Limb (tissue), 2 donors: ENCODE measurements around the gene INSYN2B.
"Not testable (repeated sequence)": the region's sequence is repeated elsewhere in the genome, so short reads cannot be mapped to it uniquely, and the experiment has no call there.

ENCODE experiments used
- DNase-seq, 2 donors: peaks; one replicate each; pipeline ENCODE4 v3.0.0-alpha.2; 2016; ENCODE audit errors: extremely low spot score in 2 of 2

INSYN2B gene

GRCh38 chr5:169851321-169851850 lies 128.9 kb downstream of the INSYN2B start:
- DNase-seq = no peak

GRCh38 chr5:169850409-169850808 lies 129.9 kb downstream of the INSYN2B start:
- no peak for DNase-seq

GRCh38 chr5:169848792-169849191 lies 131.5 kb downstream of the INSYN2B start:
- no peak for DNase-seq

GRCh38 chr5:169848271-169848670 lies 132.0 kb downstream of the INSYN2B start:
- no peak for DNase-seq

GRCh38 chr5:169847519-169847918 lies 132.8 kb downstream of the INSYN2B start:
- no peak for DNase-seq

- DNase-seq = no peak
Measured at GRCh38 chr5:169842699-169843098, 137.6 kb downstream of the INSYN2B start.

- no peak for DNase-seq
Measured at GRCh38 chr5:169840405-169840804, 139.9 kb downstream of the INSYN2B start.

- DNase-seq = no peak
Measured at GRCh38 chr5:169838688-169839087, 141.6 kb downstream of the INSYN2B start.

- DNase-seq = no peak
Measured at GRCh38 chr5:169837686-169838085, 142.6 kb downstream of the INSYN2B start.

GRCh38 chr5:169836835-169837536 lies 143.3 kb downstream of the INSYN2B start:
- no peak for DNase-seq

- not testable (repeated sequence) for DNase-seq
Measured at GRCh38 chr5:169834540-169834939, 145.8 kb downstream of the INSYN2B start.

GRCh38 chr5:169833681-169834292 lies 146.5 kb downstream of the INSYN2B start:
- not testable (repeated sequence) for DNase-seq

GRCh38 chr5:169832845-169833244 lies 147.4 kb downstream of the INSYN2B start:
- DNase-seq = no peak

GRCh38 chr5:169832304-169832703 lies 148.0 kb downstream of the INSYN2B start:
- no peak for DNase-seq

GRCh38 chr5:169831331-169831730 lies 149.0 kb downstream of the INSYN2B start:
- DNase-seq = no peak

GRCh38 chr5:169828385-169828784 lies 151.9 kb downstream of the INSYN2B start:
- DNase-seq = no peak

- DNase-seq = no peak
Measured at GRCh38 chr5:169827769-169828168, 152.5 kb downstream of the INSYN2B start.

GRCh38 chr5:169826618-169827017 lies 153.7 kb downstream of the INSYN2B start:
- no peak for DNase-seq

- DNase-seq = no peak
Measured at GRCh38 chr5:169817031-169817430, 163.3 kb downstream of the INSYN2B start.

- no peak for DNase-seq
Measured at GRCh38 chr5:169814522-169814921, 165.8 kb downstream of the INSYN2B start.
